Erythroblast (primary cell): ENCODE measurements around the gene CLEC7A.

Experiments
- DNase-seq, 2 experiments: peaks; one replicate each; lab custom pipeline; 2025; lab: John Stamatoyannopoulos, UW
- GATA1 ChIP-seq: IDR thresholded peaks from 2 replicates; pipeline ENCODE4 v1.6.1; 2011; ENCODE audit warnings: low read depth, mild to moderate bottlenecking, control low read depth, low read length, moderate library complexity
- POLR2A ChIP-seq: IDR thresholded peaks from 2 replicates; pipeline ENCODE4 v1.6.1; 2011; ENCODE audit warnings: mild to moderate bottlenecking, low read length

CLEC7A gene

GRCh38 chr12:10130042-10130441 is at the start of gene CLEC7A:
Gene CLEC7A (minus strand): TSS chr12:10130199. CDS start chr12:10130082, 117 bp downstream.
- DNase-seq = no peak
- no peak for TF ChIP-seq POLR2A
- TF ChIP-seq GATA1 = no peak

GRCh38 chr12:10179776-10180181 is 49.8 kb upstream of the CLEC7A start:
- no peak for DNase-seq
- TF ChIP-seq POLR2A (no peak), GATA1 (no peak)

GRCh38 chr12:10178821-10179220 is 48.8 kb upstream of the CLEC7A start, which contains the start of gene TMEM52B:
Gene TMEM52B (plus strand): TSS chr12:10179032. CDS start chr12:10179575, 543 bp downstream.
- TF ChIP-seq POLR2A (no peak), GATA1 (no peak)
- no peak for DNase-seq

GRCh38 chr12:10175846-10176636 is 46.0 kb upstream of the CLEC7A start:
- TF ChIP-seq POLR2A = no peak
- no peak for TF ChIP-seq GATA1
- DNase-seq = no peak

- no peak for TF ChIP-seq POLR2A
- no peak for TF ChIP-seq GATA1
- DNase-seq = no peak
These were observed 45.1 kb upstream of the CLEC7A start for GRCh38 chr12:10174986-10175614.

- TF ChIP-seq GATA1 (no peak), POLR2A (no peak)
- DNase-seq = no peak
These were observed 42.2 kb upstream of the CLEC7A start, which contains the start of gene OLR1 for GRCh38 chr12:10171973-10172728. Gene OLR1 (minus strand): TSS chr12:10172132. CDS start chr12:10172077, 55 bp downstream.

- no peak for DNase-seq
- TF ChIP-seq POLR2A (no peak), GATA1 (no peak)
These were observed 40.2 kb upstream of the CLEC7A start for GRCh38 chr12:10170216-10170615.

GRCh38 chr12:10169104-10169503 is 39.1 kb upstream of the CLEC7A start:
- TF ChIP-seq POLR2A (no peak), GATA1 (no peak)
- no peak for DNase-seq

- TF ChIP-seq POLR2A = no peak
- TF ChIP-seq GATA1 = no peak
- DNase-seq = no peak
These were observed 37.6 kb upstream of the CLEC7A start for GRCh38 chr12:10167599-10167998.

- no peak for DNase-seq
- TF ChIP-seq POLR2A (no peak), GATA1 (no peak)
These were observed 35.4 kb upstream of the CLEC7A start for GRCh38 chr12:10165421-10165820.

- DNase-seq = no peak
- no peak for TF ChIP-seq GATA1
- TF ChIP-seq POLR2A = no peak
These were observed 33.1 kb upstream of the CLEC7A start for GRCh38 chr12:10163084-10163483.

GRCh38 chr12:10160617-10161385 is 30.8 kb upstream of the CLEC7A start:
- no peak for DNase-seq
- no peak for TF ChIP-seq GATA1
- no peak for TF ChIP-seq POLR2A

- TF ChIP-seq GATA1 (no peak), POLR2A (no peak)
- no peak for DNase-seq
These were observed 29.3 kb upstream of the CLEC7A start for GRCh38 chr12:10159280-10159679.

GRCh38 chr12:10158406-10158805 is 28.4 kb upstream of the CLEC7A start:
- no peak for DNase-seq
- TF ChIP-seq POLR2A = no peak
- no peak for TF ChIP-seq GATA1

GRCh38 chr12:10155966-10156365 is 26.0 kb upstream of the CLEC7A start:
- TF ChIP-seq GATA1 = no peak
- TF ChIP-seq POLR2A = no peak
- DNase-seq = no peak
